ENCODE results near the gene KDM6A.

DNA sequence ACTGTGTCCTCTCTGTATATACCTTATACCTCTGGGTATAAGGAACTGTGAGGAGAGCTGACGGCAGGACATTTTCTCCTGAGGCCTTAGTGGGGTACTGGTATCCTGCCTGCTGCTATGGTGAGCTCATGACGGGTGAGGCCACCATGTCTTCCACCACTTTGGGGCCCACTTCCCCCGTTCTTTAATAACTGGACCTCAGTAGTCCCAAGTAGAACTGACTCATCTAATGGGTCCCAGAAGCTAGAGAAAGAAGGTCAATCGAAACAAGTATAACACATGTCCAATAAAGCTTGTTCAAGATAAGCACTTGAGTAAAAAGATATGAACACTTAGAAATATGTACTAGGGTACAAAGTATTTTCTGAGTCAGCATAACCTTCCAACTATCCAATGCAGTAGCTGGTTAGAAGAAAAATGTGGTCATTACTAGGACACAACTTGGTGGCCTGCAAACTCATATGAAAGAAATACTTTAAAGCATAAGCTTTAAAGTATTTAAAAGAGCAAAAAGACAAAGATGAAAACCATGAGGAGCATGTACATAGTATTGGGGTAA lies 256.0 kb downstream of the KDM6A start:
- no peak for TF ChIP-seq POLR2A (IDR thresholded peaks at IDR 0.05)
- TF ChIP-seq, protein P1, sequence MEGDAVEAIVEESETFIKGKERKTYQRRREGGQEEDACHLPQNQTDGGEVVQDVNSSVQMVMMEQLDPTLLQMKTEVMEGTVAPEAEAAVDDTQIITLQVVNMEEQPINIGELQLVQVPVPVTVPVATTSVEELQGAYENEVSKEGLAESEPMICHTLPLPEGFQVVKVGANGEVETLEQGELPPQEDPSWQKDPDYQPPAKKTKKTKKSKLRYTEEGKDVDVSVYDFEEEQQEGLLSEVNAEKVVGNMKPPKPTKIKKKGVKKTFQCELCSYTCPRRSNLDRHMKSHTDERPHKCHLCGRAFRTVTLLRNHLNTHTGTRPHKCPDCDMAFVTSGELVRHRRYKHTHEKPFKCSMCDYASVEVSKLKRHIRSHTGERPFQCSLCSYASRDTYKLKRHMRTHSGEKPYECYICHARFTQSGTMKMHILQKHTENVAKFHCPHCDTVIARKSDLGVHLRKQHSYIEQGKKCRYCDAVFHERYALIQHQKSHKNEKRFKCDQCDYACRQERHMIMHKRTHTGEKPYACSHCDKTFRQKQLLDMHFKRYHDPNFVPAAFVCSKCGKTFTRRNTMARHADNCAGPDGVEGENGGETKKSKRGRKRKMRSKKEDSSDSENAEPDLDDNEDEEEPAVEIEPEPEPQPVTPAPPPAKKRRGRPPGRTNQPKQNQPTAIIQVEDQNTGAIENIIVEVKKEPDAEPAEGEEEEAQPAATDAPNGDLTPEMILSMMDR (IDR thresholded peaks at IDR 0.05) = no peak

Measured in upper lobe of left lung (tissue), 4 donors.